GM21737 (cell line): Measurements from ENCODE around the gene PDXP.
"Not testable (repeated sequence)": the region's sequence is repeated elsewhere in the genome, so short reads cannot be mapped to it uniquely, and the experiment has no call there.

ENCODE experiments used
- ATAC-seq: cut with Tn5 transposase; IDR thresholded peaks from one replicate; pipeline ENCODE4 v1.9.1; 2021; ENCODE audit warnings: mild to moderate bottlenecking, moderate library complexity; ENCODE audit not compliant: unreplicated experiment

Gene PDXP, protein sequence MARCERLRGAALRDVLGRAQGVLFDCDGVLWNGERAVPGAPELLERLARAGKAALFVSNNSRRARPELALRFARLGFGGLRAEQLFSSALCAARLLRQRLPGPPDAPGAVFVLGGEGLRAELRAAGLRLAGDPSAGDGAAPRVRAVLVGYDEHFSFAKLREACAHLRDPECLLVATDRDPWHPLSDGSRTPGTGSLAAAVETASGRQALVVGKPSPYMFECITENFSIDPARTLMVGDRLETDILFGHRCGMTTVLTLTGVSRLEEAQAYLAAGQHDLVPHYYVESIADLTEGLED

DNA sequence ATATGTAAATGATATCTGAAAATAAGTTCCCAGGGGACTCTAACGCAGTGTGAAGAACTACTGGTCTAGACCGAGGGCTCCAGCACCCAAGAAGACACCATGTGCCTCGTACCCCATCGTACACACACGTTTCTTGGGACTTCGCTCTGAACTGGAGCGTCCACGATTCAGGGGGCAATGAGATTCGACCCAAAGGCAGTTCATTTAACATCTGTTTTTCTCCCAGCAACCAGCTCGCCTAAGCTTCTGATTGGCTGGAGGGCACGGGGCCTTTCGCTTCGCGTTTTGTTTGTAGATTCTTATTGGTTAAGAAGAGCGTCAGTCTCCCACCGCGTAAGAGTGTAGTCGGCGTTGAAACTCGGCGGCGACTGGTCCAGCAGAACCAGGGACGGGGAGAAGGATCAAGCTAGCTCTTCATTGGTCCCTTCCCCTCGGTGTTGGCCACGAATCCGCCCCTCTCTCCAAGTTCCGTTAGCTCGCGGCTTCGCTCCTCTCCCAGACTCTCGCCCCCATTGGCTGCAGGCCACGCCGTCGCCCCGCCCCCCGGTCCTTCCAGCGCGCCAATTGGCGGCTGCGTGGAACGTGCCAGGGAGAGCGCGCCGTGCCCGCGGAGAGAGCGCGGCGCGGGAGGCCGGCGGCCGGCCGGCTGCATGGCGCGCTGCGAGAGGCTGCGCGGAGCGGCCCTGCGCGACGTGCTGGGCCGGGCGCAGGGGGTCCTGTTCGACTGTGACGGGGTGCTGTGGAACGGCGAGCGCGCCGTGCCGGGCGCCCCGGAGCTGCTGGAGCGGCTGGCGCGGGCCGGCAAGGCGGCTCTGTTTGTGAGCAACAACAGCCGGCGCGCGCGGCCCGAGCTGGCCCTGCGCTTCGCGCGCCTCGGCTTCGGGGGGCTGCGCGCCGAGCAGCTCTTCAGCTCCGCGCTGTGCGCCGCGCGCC lies at the start of gene PDXP:
TSS of gene PDXP (plus strand) at position 591 of the 933 bp plus-strand sequence. CDS start at position 651, 60 bp downstream.
- ATAC-seq: peak; percentile 83

DNA sequence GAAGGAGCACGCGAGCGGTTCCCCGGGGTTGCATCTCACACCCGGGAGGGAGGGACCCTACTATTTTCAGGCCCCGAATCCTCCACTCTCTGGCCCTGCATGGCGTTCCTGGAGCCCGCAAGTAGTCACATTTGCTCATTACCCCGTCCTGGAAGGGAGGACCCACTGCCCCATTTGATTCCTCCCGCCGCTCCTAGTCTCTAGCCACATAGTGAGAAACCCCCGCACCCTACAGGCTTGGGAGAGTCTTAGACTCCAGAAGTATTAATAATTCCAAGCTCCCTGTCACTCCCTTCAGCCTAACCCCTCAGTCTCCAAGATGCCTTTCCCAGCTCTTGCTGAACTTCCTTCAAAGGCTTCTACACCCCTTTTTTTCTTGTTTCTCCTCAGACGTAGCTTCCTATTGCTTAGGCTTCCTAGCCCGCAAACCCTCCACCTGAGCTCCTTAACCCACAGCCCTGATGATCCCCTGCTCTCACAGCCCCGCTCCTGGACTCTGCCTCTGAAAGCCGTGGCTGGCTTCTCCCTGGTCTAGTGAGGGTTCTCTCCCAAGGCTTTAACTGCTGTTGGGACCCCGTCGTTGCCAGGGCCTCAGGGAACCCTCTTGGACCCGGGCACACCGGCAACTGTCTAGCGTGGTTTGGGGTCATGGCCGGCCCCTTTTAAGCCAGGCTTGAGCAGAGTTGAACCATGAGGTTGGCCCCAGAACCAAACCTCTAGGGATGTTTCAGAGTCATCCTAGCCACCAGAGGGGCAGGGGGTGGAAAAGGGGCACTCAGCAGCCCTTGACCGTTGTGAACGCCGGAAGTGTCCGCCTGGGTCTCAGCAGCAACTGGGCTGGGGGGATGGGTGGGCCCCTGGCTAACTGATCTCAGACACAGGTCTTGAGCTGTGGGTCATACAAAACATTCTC lies 49.0 kb upstream of the PDXP start:
- ATAC-seq: no peak

DNA sequence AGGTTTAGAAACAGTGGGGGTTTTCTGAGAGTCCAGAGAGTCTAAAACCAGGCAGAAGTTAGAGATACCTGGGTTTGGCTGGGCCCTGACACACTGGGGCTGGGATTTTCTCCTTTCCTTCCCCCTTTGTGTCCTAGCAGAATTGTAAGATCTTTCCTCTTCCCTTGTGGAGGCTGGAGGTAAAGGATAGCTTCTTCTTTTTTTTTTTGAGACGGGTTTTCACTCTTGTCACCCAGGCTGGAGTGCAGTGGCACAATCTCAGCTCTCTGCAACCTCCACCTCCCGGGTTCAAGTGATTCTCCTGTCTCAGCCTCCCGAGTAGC lies 48.4 kb upstream of the PDXP start:
- not testable (repeated sequence) for ATAC-seq

DNA sequence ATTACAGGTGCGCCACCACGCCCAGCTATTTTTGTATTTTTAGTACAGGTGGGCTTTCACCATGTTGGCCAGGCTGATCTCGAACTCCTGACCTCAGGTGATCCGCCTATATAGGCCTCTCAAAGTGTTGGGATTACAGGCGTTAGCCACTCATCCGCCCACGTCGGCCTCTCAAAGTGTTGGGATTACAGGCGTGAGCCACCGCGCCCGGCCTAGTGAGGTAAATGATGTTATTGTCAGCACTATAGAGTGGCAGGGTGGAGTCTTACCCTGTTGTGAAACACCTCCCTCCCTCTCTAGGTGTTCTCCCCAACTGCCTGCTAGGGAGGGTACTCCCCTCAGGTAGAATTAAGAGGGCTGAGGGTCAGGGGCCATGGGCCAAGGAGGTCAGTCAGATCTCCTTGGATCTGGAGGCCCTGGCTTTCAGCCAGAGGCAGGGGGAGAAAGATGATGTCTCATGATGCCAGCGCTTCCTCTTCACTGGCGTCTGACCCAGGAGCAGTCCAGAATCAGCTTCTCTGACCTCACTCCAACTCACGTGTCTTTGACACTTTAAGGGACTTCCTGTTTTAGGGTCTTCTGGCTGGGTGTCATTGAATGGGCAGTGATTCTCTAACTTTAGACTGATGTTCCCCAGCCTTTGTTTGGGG lies 47.9 kb upstream of the PDXP start:
- ATAC-seq: no peak

DNA sequence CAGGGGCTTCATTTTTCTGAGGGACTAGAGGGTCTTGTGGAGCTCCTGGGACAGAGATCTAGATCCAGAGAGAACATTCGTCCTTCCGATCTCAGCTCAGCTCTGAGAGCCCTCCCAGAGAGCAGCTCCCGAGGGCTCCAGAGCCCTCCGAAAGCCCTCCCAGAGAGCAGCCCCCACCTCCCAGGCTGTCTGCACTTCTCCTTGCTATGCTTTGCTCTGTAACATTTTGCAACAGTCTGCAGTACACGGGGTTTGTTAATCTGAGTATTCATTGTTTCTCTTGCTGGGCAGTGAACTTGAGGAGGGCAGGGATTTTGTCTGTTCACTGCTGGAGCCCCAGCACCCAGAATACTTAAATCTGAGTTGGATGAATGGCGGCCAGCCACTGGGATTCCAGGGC lies 47.3 kb upstream of the PDXP start:
- no peak for ATAC-seq

DNA sequence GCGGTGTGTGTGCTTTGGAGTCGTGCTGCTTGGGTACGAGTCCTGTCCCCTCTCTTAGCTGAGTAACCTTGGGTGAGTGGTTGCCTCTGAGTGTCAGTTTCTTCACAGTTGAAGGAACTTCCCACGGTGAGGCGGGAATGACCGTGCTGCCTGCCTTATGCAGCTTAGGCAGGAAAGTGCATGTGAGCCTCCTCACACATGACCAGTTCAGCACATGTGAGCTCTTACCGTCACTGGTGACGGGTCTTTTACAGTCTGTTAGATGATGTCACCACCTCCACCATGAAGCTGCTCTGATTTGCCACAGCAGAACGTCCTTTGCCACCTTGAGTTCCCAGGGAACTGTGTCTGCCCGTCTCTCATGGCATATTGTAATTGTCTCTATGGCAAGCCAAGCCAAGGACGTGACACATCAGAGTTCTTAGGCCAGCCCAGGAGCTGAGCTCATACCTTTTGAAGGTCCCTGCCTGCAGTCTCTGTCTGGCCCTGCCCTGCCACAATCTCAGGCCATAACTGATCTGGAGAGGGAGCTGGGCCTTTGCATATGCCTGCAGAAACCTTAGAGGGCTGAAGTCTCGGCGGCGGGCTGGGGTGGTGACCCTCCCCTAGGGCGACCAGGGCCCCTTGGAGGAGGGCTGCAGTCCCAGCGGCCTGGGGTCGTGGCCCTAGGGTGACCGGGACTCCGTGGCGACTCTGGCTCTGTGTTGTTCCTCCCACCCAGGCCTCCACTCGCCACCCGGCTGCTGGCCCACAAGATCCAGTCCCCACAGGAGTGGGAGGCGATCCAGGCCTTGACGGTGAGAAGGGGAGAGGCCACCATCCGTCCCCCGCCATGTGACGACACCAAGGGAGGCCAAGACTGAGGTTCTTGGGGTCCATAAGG lies 42.1 kb upstream of the PDXP start:
- ATAC-seq: no peak

DNA sequence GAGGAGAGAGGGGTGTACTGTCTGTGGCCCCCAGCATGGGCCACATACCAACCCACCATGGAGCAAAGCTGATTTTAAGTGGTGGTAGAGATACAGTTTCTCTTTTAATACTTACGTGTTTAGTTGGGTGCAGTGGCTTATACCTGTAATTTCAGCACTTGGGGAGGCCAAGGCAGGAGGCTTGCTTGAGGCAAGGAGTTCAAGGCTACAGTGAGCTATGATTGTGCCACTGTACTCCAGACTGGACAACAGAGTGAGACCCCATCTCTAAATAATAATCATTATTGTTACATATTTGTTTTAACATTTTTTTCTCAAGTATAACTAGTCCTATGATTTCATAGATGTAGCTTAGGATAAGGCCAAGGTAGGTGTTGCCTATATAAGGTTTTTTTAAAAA lies 41.1 kb upstream of the PDXP start:
- no peak for ATAC-seq

DNA sequence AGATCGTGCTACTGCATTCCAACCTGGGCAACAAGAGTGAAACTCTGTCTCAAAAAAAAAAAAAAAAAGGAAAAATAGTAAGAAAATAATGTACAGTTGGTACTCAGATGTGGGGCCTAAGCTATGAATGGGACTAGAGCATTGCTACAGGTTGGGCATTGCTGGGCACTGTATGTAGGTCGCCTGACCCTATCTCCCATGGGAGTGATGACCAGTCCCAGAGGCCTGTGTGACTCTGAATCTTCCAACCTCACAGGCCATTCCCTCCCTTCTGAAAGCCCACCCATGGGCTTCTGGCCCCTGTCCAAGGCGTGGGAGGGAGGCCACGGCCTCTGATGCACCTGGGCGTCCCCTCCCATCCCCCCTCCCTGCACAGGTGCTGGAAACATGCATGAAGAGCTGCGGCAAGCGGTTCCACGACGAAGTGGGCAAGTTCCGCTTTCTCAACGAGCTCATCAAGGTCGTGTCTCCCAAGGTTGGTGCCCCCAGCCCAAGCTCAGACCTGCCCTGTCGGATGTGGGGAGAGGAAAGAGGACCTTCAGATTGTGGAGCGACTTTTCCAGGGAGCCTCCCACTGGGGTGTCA lies 40.4 kb upstream of the PDXP start:
- no peak for ATAC-seq

DNA sequence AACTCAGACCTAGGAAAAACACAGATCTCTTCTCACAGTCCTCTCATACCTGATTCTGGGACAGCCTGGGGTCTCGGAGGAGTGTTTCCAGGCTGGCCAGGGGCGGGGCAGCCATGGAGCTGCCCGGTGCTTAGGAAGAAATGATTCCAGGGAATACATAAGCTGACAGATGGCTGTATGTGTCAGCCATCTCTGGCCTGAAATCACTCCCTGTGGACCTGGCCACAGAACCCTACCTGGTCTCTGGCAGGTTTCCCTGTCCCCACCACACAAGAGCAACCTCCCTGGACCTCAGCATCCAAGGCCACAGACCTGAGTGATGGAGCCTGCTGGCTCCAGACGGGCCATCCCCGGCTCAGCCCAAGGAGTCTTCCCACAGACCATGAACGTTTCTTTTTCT lies 39.8 kb upstream of the PDXP start:
- ATAC-seq: no peak

DNA sequence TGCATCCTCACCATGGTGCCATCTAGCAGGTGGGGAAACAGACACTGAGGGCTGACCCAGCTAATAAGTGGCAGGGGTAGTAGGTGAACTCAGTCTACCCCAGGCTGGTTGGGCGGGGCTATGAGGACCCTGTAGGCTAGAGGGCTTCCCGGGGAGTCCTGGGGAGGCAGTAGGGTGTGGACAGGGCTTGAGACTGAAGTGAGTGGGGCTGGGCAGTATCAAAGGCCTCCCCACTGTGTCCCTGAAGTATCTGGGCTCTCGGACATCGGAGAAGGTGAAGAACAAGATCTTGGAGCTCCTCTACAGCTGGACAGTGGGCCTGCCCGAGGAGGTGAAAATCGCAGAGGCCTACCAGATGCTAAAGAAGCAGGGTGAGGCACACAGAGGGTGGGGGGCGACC lies 38.5 kb upstream of the PDXP start:
- no peak for ATAC-seq

DNA sequence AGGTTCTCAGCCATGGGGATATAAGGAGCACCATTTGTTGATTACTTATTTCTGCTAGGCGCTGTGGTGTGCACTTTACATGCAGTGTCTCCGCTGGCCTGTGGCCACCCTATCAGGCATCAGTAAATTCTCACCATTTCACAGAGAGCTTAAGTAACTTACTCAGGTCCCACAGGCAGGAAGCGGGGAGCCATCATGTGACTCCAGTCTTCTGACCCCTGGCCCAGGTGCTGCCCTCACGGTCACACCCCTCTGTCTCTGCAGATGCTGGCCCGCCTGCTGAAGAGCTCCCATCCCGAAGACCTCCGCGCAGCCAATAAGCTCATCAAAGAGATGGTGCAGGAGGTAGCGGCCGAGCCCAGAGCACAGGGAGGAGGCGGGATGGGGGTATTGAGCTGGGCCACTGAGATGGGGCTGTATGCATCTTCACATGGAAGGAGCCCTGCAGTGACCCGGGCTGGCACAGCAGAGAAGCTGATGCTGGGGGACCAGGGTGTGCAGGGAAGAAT lies 37.1 kb upstream of the PDXP start:
- no peak for ATAC-seq

DNA sequence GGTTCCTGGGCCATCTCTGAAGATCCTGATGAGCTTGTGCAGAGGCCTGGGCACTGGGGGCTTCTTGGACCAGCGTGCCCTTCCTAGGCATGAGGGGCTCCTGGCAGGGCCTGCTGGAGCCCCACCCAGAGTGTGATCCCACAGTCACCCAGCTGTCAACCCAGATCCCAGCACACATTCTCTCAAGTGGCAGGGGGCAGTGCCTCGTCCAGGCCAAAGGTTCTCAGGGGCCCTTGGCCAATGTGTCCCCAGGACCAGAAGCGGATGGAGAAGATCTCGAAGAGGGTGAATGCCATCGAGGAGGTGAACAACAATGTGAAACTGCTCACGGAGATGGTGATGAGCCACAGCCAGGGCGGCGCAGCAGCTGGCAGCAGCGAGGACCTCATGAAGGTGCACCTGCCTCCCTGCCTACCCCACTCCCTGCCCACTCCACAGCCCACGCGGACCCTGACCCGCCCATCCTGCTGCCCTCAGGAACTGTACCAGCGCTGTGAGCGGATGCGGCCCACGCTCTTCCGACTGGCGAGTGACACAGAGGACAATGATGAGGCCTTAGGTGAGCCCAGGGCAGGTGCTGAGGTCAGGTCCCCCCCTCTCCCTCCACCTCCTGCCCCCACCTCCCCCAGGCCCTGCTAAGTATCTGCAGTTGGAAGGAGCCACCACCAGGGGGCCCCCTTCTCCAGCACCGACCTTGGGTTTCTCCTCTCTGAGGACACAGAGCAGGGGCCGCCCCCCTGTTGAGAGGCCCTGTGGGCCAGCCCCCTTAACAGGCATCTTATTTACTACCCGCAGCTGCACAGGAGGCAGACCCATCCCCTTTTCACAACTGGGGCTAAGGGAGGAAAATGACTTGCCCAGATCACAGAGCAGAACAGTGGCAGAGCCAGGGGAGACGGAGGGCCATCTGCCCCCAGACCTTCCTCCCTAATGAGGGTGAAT lies 35.2 kb upstream of the PDXP start:
- no peak for ATAC-seq

DNA sequence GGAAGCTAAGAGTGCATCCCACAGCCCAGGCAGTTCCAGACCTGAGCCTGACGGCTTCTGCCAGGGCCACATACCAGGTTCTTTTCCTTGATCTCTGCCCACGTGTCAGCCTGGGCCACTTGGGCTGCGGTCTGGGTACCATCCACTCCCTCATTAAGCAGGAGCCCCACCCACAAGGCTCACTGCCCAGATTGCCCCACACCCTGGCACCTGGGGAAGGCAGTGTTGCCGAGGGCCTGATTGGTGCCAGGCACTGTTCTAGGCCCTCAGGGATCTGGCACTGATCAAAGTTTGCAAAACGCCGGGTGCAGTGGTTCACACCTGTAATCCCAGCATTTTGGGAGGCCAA lies 34.5 kb upstream of the PDXP start:
- no peak for ATAC-seq

DNA sequence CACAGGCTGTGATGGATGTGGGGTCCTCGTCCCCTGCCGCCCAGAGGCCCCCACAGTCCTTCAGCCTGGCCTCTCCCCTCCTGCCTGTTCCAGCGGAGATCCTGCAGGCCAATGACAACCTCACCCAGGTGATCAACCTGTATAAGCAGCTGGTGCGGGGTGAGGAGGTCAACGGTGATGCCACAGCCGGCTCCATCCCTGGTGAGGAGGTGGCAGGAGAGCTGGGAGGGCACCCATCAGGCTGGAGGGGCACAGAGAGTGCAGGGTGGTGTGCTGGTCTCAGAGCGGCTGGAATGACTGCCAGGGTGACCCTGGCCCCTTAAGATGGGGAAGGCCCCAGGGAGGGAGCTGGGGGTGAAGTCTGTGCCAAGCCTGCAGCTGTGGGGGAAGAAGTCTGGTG lies 33.6 kb upstream of the PDXP start:
- ATAC-seq: no peak

DNA sequence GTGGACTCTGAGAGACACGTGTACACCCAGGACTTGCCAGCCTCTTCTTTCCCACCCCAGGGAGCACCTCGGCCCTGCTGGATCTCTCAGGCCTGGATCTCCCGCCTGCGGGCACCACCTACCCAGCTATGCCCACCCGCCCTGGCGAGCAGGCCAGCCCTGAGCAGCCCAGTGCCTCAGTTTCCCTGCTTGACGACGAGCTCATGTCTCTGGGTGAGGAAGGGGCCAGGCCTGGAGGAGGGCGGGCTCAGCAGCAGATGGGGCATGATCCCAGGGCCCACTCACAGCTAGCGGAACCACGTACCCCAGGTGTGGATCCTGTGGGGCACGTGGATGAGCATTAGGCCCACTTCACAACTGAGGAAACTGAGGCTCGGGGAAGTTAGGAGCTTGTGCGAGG lies 32.8 kb upstream of the PDXP start:
- no peak for ATAC-seq

DNA sequence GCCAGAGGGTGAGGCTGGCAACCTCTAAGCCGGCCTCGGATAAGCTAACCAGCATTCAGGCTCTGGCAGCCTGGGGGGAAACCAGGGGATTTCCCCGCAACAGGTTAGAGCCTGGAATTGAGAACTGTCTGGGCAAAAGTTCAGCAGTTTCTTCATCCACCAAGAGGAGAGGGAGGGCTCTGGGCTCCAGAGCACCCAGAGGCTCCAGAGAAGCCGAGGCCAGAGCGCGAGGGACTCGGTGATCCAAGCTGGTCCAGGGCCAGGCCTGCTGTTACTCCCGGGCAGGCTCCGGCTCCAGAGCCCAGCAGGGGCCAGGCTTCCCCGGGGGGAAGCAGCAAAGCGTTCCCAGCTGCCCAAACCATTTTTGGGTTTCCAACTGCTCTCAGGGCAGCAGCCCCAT lies 32.4 kb upstream of the PDXP start:
- ATAC-seq: no peak

DNA sequence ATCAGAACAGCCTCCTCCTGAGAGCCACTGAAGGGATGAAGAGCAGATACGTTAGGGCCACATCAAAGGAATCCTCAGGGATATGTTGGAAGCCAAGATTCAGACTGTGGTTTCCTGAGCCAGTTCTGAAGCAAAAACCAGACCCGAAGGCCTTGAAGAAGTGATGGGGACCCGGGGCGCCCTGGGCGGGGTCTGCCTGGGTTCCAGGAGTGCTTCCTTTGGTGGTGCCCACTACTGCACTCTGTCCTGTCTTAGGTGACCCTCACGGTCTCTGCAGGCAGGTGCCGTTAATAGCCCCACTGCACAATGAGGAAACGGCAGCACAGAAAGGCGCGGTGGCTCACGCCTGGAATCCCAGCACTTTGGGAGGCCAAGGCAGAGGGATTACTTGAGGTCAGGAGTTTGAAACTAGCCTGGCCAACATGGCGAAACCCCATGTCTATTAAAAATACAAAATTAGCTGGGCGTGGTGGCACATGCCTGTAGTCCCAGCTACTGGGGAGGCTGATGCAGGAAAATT lies 31.9 kb upstream of the PDXP start:
- ATAC-seq: no peak

DNA sequence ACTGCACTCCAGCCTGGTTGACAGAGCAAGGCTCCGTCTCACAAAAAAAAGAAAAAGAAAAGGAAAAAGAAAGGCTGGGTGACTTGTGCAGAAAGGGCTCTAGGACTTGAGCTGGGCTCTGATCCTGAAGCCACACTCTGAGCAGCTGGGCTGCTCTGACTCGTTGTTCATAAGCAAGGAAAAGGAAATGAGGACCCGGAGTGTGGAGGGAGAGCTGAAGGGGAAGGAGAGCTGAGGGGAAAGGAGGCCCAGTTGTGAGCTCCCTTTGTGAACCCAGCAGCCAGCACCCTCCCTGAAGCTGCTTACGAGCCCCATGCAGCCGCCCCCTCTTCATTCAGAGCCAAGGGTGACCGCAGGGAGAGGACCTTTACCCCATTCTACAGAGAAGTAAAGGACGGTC lies 31.4 kb upstream of the PDXP start:
- ATAC-seq: no peak
